LNCAP (cell line): ENCODE measurements around the gene MUSTN1.

Experiments
- CTCF ChIP-seq: fragments of 450-650 bp; IDR thresholded peaks from 2 replicates; pipeline ENCODE4 v1.5.1; 2017; ENCODE audit warnings: mild to moderate bottlenecking

Gene MUSTN1

GRCh38 chr3:52844290-52844975 lies 9.6 kb upstream of the MUSTN1 start:
- TF ChIP-seq CTCF = no peak

GRCh38 chr3:52843881-52844280 lies 9.1 kb upstream of the MUSTN1 start:
- TF ChIP-seq CTCF = no peak

GRCh38 chr3:52843108-52843865 lies 8.5 kb upstream of the MUSTN1 start:
- TF ChIP-seq CTCF = no peak

GRCh38 chr3:52842424-52842823 lies 7.6 kb upstream of the MUSTN1 start:
- no peak for TF ChIP-seq CTCF

GRCh38 chr3:52841981-52842340 lies 7.1 kb upstream of the MUSTN1 start:
- TF ChIP-seq CTCF = no peak

- TF ChIP-seq CTCF = no peak
These were observed 6.6 kb upstream of the MUSTN1 start for GRCh38 chr3:52841211-52841980.

GRCh38 chr3:52839892-52840545 lies 5.2 kb upstream of the MUSTN1 start:
- TF ChIP-seq CTCF = no peak
